Frontal cortex (tissue), 4 donors: ENCODE results near the gene WDR70. TPM values are rescaled to one million over a fixed set of nuclear protein-coding genes. Genes with fewer than 3 reads are reported as not detected.

ENCODE experiments used
- DNase-seq, 2 donors: peaks; one replicate each; pipeline ENCODE4 v3.0.0; 2012; ENCODE audit warnings: low spot score in 2 of 2
- FAIRE-seq: peaks from 2 replicates; lab custom pipeline; 2012; peaks lifted over from hg19 to GRCh38; lab: Jason Lieb, UNC
- total RNA-seq: library from RNA; depleted of rRNA; stranded (reverse); fragments of >200 nt; gene quantifications from one replicate; pipeline ENCODE4 v1.2.3, GENCODE V29; 2014
- donor health status: control.
- donor health status: control.
- donor health status: control.

The WDR70 gene
- total RNA-seq, 1 donor from 2014 or later, result 37.1 TPM

DNA sequence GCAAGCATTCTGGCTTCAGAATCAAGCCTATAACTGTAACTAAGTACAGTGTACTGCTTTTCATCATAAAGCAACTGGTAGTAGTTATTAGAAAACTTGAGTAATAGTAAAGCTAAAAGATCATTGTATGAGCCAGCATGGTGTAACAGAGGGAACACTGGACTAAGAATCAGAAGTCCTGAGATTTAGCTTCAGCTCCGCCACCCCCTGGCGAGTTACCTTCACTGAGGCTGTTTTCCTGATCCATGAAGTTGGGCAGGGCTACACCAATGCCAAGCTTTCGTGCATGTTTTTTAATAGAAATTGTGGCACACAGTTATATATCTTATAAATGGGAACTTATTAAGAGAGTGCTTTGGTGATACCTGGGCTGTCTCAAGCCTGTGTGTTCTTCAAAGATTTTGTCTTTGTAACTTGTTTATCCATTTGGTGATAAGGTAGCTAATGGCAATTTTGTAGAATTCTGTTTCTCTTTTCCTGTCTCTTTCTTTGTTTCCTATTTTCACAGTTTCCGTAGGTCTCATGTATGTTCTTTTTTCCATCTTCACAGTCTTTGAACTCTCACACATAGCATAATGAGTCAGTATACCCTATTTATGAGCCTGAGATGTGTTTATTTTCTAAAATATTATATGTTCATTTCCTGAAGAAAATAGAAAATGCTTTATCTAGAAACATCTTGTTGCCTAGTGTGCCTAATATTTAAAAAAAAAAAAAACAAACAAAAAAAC is 358.4 kb downstream of the WDR70 start:
- no peak for FAIRE-seq
- DNase-seq, result no peak

DNA sequence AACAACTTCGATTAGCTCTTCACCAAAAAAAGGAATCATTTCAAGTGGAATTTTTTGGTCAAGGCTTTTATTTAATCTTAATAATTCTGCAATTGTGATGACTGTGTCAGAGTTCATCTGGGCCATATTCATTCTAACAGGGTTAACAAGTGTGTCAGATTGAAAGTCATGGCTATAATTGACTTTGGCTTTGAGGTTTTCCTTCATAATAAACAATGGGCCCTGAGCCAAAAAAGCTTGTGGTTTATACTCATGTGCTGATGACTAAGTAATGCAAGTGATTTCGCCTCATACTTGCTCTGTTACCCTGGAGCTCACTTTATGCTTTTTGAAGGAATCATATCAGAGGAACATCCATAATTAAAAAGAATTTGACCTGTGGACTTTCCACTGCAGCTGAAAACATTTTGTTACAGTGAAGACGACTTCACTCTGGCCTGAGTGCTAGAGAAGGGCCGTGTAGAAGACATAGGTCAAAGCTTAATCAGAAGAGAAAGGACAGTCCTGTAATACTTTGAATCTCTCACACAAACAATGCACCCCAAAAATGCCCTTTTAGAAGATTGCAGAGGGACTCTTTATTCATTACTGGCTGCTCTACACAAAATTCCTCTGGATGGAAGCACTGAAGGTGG is 359.1 kb downstream of the WDR70 start:
- DNase-seq, result no peak
- peak; percentile 17 for FAIRE-seq

DNA sequence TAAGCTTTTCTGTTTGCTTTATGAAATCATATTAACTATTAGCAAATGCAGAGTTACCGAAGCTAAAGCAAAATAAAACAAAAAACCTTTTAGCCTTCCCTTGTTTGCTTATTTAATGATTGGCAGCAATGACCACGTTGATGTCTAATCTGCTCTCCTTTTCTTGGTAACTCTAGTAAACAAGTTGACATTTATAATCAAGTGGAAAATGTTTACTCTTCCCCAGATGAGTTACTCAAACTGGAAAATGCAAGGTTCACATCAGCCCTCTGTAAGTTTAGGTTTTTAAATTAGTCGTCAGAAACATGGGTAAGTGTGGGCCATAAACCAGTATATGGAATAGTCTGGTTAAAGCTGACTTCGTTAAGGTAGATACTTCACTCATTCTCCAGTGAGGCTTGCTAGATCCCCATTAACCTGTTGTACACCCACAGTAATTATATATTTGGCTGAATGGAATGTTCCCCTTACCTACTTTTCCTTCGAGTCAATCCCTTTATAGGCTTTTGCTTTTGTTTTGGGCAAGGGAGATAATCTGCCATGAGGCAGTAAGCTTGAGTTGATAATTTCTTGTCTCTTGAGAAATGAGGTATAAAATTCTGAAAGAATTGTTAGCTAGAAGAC is 359.9 kb downstream of the WDR70 start:
- DNase-seq (no peak), FAIRE-seq (no peak)

DNA sequence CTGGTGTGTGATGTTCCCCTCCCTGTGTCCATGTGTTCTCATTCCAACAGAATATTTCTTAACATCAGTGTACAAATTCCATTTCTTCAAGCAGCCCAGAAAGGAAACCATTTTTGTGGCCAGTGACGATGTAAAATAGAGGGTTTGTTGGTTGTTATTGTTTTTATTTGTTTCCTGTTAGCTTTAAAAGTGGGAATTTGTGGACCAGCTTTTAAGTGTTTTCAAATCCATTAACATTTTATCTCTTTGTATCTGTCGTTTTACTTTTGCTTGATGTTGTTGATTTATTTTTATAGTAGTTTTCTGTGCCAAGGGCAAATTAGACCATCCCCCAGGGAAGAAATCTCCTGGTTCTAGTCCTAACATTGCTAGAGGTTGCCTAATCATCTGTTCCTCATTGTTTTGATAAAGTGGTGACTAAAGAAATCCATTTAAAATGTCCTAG is 360.7 kb downstream of the WDR70 start:
- FAIRE-seq, result no peak

DNA sequence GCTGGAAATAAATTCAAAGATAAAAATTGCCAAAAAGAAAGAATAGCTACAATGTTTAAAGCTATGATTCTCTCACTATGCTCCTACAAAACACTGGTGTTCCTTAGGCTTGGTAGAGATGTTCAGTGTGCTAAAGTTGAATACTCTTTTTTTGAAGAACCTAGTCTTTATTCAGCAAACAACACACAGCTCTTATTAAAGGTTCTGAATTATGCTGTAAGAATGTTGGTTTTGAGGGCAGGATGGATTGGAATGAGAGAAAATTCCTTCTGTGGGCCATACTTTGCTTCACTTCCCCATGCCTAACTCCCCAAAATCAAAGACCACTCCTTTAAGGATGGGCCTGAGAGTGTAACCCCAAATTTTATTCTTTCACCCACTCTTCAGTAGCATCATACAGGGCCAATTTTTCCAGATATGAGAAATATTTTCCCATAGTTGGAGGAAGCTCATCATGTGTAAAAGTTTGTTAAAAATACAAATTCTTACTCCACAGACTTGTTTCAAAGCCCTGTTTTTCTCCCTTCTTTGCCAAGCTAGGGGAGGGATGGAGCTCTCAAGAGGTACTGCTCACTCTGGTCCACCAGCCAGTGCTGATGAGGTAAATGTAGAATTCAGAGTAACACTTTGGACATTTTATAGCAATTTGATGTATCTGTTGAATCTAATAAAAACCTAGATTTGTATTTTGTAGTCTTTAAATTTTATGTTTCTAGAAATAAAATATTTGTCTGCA is 361.4 kb downstream of the WDR70 start:
- no peak for FAIRE-seq

More for the DNA sequence above, 360.7 kb downstream of the WDR70 start:
- DNase-seq, result no peak

DNA sequence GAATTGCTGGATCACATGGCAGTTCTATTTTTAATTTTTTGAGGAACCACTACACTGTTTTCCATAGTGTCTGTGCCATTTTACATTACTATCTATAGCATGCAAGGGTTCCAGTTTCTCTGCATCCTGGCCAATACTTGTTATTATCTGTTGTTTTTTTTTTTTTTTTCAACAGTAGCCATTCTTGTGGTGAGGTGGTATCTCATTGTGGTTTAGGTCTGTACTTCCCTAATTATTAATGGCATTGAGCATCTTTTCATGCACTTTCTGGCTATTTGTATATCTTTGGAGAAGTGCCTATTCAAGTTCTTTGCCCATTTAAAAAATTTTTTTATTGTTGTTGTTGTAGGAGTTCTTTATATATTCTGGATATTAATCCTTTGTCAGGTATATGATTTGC is 363.0 kb downstream of the WDR70 start:
- no peak for FAIRE-seq

More for the DNA sequence above, 361.4 kb downstream of the WDR70 start:
- no peak for DNase-seq

DNA sequence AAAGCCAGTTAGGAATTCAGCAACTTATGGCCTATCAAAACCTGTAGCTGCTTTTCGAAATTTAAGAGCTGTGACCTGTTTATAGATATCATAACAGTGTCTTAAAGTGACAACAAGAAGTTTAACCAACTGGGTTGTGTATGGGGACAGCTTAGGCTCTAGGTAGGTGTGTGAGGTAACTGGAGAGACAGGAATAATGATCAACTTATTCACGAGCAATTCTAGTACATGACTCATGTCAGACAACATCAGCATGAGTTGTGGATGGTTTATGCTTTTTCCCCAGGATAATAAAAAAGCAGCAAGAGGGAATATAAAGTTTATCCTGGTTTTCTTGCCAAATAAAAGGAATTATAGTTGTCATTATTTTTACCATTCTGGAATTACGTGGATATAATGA is 372.1 kb downstream of the WDR70 start:
- FAIRE-seq (no peak), DNase-seq (no peak)

More for the DNA sequence above, 363.0 kb downstream of the WDR70 start:
- DNase-seq, result no peak

DNA sequence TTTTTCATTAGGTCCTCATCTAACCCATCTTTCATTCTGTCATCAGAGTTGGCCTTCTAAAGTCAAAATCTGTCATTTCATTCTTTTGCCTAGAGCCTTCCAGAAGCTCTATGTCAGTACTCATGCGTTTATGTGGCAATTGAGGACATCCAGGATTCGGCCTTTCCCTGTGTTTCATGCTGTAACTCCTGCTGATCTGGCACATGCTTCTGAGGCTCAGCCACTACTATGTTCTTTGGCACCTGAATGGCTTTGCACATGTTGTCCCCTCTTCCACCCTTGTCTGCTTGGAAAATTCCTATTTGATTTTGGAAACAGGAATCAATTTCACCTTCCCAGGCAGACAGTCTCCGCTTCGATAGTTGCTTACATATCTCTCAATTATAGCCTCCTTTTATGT is 375.9 kb downstream of the WDR70 start:
- DNase-seq (no peak), FAIRE-seq (no peak)

DNA sequence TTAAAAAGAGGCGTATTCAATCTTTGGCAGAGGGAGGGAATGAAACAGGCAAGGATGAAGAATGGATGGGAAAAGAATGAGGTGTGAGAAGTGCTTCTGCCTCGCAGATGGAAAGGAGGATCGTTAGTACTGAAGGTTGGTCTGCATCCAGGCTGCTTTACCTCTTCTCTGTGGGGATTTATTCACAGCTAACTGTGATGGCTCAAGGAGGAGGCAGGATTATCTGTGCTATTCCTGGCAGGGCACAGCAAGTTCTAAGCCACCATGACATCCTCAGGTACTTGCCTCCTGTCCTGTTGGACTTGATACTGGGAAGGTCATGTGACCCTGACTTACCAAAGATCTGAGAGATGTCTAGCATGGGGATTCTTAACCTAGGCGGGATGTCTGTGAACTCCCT is 376.5 kb downstream of the WDR70 start:
- no peak for FAIRE-seq
- no peak for DNase-seq

DNA sequence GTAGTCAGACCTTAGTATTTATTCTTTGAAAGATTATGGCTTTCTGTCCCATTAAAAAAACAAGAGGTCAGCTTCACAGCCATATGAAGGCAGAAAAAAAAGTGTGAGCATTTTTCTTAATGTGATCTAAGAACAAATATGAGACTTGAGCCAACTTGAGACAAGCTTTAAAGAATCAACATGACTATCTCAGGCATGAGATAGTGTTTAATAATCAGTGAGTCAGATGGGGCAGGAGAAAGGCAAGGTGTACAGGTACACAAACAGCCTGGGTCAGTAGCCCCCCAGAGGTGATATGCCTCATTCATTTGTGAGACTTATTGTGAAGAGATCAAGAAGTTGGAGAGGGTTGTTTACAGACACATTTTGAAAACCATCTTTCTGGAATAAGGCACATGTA is 377.1 kb downstream of the WDR70 start:
- DNase-seq (no peak), FAIRE-seq (no peak)

DNA sequence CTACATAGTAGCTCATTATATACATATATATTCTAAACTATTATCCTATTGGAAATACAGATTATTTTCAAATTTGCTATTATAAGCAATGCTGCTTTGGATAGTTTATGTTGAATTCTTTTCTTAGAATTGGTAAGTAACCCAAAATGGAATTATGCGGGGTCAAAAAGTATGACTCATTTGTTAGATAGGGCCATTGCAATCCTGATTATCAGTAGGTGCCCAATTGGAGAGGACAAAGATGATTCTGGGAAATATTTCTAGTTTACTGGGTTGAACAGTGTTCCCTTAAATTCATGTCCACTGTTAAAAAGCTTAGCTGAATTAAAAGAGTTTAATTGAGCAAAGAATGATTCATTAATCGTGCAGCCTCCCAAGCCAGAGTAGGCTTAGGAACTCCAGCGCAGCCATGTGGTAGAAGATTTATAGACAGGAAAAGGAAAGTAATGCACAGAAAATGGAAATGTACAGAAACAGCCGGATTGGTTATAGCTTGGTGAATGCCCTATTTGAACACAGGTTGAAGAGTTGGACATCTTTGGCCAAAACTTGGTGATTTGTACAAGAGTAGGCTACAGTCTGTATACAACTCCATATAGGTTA is 379.0 kb downstream of the WDR70 start:
- FAIRE-seq (no peak), DNase-seq (no peak)

DNA sequence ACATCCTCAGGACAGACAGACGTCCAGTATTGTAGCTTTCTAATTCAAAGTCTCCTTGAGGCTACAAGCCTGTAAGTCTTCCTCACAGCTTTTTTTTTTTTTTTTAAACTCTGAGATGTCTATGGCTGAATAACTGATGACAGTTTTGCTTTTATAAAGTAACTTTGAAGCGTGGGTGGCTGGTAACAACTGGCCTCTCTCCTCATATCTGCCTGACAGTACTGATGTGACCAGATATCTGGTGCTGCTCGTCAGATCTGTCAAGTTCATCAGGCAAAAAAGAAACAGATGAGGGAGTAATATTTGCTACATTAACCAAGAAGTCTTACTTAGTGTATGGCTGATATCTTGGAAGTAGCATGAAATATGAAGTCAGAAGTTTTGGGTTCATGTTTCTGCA is 388.1 kb downstream of the WDR70 start:
- no peak for FAIRE-seq
- no peak for DNase-seq

DNA sequence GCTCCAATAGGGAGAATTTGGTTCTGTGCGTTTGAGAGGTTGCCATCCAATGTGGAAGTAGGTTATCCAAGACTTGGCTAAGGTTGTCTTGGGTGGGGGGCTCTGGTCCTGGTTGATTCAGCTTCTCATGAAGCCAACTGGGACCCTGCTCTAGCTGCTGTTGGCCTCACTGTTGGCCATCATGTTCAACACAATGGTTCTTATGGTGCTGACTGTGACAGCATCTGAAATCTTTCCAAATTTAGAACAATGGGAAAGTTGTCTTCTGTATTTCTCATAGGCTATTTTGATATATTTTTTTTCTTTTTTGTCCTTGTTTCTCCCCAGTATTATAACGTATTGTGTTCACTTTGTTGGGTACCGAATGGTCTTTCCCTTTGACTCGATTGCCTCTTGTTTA is 388.8 kb downstream of the WDR70 start:
- DNase-seq, result peak in 1 of 2 donors; percentile 12
- peak; percentile 59 for FAIRE-seq

DNA sequence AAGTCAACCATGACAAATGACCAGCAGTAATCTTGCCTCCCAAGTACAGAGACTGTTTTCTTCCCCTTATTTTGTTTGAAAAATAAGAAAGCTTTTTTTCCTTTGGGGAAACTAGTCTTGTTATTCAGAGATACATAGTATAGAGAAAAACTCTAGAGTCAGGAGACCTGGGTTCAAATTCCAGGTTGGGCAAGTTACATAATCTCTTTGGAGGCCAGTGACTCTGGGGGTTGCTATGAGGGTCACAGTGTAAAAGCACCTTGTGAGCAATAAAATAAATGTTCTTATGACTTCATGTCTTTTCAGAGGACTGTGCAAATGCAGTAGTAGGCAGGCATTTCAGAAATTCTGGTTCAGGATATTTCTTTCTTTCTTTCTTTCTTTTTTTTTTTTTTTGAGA is 389.3 kb downstream of the WDR70 start:
- FAIRE-seq (no peak), DNase-seq (no peak)

DNA sequence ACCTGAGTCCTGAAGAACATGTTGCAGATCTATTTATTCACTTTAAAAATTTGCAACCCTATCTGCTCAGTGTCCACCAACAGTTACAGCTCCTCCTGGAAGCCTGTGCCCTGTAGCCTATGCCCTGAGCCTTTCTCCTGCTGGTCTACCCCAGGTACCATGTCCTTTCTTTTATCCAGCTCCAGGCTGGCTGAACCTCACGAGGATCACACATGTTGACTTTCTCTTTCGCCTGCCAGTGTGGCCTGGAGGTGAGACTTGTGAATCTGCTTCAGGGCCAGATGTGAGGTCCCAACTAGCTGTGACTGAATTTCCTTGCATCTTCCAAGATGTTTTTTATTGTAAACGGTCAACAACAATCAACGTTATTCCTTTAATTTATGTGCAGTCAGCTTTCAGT is 390.0 kb downstream of the WDR70 start:
- DNase-seq (no peak), FAIRE-seq (no peak)

DNA sequence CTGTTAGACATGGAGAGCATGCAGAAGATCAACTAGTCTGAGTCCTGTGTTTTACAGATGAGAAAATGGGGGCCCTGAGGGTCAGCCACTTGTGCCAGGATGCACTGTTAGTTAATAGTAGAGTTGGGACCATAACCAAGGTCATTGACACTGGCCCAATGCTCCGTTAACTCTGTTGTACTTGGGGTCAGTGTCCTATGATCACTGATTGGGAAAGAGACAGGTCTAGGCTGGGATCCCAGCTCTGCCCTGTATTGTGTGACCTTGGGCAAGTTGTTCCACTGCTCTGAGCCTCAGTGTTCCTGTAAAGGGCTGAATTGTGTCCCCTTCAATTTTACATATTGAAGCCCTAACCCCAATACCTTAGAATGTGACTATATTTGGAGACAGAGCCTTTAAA is 390.7 kb downstream of the WDR70 start:
- DNase-seq (no peak), FAIRE-seq (no peak)

DNA sequence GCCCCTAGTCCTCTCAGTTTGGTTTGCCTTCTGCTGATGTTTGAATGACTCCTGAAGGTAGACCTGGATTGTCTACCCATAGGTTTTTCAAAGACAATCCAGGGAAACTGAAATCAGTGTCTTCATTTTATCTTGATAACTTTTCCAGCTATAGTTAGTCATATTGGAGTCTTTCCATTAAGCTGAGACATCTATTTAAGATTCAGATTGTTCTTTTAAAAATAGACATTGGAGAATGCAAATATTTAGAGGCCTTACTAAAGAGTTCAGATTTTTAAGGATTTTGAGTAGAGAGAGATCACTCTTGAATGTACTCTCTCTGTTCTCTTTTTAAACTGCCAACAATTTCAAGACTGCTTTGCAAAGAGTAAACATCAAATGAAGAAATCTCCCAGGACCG is 391.7 kb downstream of the WDR70 start:
- DNase-seq, result no peak
- no peak for FAIRE-seq

DNA sequence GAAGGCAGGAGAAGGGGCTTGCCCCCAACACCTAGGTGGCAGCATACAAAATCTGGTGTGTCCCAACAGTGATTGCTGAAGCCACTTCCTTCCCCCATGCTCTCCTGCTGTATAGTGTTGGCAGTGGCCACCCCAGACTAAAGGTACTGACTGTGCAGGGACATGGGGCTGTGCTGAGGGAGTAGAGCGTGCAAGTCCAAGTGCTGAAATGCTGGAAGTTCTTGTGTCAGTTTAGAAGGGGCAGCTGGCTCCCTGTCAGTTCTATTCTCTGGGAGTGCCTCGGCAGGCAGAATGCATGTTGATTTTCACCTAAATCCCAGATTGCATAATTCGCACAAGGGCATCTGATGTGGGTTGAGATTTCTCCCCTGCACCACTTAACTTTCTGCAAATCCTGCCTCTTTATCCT is 392.1 kb downstream of the WDR70 start:
- FAIRE-seq, result no peak
- no peak for DNase-seq

DNA sequence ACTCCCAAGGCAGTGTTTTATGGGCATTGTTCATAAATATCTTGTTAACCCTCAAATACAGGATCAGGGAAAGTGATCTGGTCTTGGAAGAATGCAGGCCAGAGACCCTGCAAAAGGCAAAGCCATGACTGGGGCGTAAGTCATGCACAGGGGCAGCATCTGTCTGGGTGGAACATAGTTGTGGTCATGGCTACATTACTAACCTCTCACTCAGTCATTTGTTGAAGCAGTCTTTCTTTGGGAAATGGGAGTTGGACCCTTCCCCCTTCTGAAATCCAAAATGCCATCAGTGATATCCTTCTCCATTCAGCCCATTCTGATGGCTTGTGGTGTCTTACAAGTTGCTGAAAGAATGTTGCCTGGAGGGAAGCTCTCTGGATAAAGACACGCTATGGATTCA is 392.6 kb downstream of the WDR70 start:
- no peak for DNase-seq
- no peak for FAIRE-seq

DNA sequence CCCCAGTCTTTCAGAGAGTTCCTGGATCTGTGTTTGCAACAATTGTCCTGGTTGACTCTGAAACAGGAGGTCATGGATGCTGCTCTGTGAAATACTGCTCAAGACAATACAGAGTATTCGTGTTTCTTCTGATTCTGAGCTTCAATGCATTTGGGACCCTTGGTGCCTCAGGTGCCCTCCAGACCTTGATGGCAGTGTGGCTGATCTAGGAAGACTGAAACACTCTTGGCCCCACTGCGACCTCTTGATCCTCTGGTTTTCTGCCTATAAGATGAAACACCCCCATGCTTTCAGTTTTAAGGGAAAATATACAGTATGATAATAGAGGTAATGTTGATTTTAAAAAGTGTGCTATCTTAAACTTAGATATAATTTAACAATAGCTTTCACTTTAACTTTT is 393.1 kb downstream of the WDR70 start:
- DNase-seq, result no peak
- FAIRE-seq, result no peak
